NCI-H2227 (cell line): Measurements from ENCODE around the gene LRMDA.

Source experiments
- DNase-seq: peaks from one replicate; lab custom pipeline; 2025; ENCODE audit not compliant: unreplicated experiment; lab: John Stamatoyannopoulos, UW

Gene LRMDA

GRCh38 chr10:75884808-75885207 is 453.4 kb downstream of the LRMDA start:
- no peak for DNase-seq

DNA sequence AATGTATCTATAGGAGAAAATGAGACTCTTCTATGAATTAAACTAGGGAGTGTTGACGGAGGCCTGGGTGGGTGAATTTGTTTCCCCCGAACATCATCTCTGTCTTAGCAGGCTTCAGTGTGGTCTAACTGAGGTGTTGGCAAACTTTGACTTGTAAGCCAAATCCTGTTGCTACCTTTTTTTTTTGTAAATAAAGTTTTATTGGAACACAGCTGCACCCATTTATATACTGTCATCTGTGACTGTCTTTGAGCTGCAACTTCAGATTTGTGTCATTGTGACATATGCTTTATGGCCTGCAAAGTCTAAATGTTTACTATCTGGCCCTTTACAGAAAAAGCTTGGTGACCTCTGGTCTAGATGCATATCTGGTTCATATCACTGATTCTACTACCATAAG is 455.9 kb downstream of the LRMDA start:
- DNase-seq, result no peak

GRCh38 chr10:75887992-75888680 is 456.7 kb downstream of the LRMDA start:
- no peak for DNase-seq

DNA sequence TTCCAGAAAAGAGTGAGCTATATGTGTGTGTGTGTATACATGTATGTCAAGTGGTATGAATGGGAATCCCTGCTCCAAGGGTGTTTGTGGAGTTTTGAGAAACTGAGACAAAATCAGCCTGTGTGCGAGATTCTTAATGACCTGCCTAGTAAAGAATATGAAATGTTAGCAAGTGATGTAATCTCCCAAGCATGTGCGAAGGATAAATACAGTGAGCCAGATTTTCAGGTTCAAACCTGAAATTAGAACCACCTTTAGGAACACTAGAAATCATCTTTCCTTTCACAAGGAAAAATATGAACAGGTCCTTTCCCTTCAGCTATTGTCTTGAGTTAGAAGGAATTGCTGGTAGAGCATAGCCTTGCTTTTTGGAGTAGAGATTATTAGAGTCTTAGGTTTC is 457.6 kb downstream of the LRMDA start:
- no peak for DNase-seq

- DNase-seq, result no peak
These were observed 463.3 kb downstream of the LRMDA start for GRCh38 chr10:75894761-75895160.

DNA sequence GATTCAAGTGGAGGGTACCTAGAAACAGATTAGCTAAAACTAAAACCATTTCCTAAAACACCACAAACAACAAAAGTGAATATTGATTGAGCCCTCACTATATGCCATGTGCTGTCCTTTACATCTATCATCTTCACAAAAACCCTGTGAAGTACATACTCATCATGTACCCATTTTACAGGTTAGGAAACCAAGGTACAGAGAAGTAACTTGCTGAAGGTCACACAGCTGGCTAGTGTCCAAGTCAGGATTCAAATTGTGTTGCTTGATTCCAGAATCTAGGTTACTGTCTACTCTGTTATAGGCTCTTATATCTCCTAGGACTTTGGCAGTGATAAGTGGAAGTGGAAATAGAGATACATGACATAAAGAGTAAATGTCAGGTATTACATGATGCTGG is 463.8 kb downstream of the LRMDA start:
- DNase-seq, result no peak

DNA sequence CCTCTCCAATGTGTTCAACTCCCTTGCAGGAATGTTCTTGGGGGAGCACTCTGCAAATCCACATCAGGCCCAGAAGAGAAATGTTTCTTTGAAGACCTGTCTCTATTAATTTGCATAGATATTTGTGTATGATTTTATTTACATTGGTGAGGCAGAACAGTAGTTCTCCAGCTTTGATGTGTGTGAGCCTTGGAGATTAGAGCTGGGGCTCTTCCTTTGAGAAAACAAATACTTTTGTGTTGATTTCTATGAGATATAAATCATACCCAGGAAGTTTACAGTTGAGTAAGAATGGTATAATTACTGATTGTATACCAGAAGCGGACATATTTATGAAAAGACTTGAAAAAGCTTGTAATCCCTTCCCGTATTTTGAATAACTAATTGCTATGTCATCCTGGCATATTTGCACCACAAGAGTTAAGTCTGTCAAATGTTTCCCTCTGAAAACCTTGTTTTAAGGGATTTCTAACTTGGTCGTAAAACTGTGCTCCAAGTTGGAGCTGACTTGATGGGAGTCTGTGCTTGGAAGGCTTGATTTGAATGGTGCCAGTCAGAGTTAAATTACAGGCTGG is 468.5 kb downstream of the LRMDA start:
- no peak for DNase-seq

DNA sequence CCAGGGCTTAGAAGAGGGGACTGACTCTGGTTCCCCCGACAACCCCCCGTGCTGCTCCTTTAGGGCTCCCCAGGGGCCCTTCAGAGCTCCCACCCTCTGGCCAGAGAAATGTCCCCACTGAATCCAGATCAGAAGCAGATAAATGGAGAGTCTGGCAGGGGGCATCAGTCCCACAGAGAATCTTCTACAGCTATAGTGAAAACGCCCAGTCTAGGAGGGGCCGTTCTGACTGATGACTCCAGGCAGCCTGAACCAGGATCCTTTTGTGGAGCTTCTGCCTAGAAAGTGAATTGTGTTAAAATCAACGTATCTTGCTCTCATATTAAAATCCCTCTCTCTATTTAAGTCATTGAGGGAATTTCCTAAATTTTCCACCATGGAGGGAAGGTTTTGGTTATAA is 471.4 kb downstream of the LRMDA start:
- DNase-seq, result no peak

GRCh38 chr10:75904499-75905283 is 473.3 kb downstream of the LRMDA start:
- DNase-seq, result no peak

- DNase-seq, result no peak
These were observed 474.1 kb downstream of the LRMDA start for GRCh38 chr10:75905490-75905889.

GRCh38 chr10:75910032-75910431 is 478.6 kb downstream of the LRMDA start:
- DNase-seq, result no peak

GRCh38 chr10:75911426-75911825 is 480.0 kb downstream of the LRMDA start:
- DNase-seq, result no peak

DNA sequence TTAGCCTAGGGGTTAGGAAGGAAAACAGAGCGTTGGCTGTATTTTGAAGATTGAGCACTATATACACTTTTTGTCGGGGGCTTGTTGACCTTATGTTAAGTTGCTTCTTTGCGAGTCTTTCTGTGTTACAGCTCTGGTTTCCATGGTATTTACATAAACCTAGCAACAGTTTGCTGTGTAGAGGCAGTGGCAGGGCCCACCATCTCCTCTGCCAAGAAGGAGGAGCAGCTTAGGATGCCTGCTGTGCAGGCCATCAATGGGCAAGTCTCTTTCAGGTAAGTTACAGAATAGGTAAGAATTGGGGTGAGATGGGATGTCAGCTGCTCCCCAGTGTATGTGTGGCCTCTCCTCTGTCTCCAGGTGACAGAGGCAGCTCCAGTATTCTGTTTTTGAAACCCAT is 485.5 kb downstream of the LRMDA start:
- DNase-seq, result no peak

DNA sequence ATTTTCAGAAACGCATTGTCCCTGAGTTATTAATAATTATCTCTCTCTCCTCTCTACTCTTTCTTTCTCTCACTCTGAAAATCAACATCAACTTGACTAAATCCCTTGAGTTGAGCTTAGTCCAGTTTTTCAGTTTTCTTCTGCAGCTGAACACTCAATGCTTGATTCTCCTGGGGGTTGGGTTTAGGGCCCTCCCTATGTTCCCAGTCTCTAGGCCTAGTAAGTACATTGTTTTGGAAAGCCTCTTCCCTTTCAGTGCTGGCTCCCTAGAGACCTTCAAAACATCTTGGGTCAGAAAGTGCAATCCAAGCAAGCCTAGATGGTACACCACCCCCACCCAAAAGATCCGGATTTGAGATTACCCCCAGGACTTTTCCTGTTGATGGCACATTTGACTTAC is 488.5 kb downstream of the LRMDA start:
- no peak for DNase-seq

DNA sequence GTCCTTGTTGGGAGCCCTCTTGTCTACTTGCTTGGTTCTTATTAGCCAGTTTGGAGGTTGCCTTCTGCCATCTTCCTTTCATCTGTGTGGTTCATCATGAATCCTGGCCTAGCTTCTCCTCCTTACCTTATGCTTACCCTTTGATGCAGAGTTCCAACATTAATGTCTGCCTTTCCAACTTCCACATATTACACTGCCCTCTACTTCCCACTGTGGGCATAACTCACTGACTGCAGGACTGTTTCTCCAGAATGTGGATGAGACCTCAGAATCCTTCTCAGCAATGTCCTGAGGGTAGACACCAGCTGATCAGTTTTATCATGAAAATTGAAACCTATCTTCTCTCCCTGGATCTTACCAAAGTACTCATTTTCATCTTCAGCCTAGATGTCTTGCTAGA is 491.0 kb downstream of the LRMDA start:
- no peak for DNase-seq

DNA sequence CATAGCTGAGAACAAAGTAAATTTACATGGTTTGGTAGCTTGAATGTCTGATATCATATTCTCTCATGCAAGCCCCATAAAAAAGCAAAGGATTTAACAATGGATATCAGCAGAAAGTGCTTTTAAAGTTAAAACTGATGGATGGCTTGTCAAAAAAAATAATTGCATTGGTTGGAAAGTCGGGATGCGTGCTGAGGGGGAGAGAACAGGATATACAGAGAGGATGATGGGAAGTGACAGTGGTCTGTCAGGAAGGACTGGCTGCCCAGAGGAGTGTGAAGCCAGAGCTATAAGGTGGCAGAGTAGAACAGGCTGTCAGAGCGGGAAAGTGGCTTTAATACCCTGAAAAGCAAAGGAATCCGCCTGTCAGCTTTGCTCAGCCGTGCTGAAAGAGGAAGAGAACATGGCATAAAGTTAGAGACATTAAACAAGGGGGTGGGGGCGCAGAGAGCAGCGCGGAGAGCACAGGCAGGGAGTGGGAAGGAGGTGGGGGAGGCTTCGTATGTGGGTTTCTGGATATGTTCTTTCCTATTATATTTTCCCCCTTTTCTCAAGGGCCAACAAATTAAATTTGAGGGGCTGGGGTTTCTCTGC is 493.0 kb downstream of the LRMDA start:
- DNase-seq, result no peak

DNA sequence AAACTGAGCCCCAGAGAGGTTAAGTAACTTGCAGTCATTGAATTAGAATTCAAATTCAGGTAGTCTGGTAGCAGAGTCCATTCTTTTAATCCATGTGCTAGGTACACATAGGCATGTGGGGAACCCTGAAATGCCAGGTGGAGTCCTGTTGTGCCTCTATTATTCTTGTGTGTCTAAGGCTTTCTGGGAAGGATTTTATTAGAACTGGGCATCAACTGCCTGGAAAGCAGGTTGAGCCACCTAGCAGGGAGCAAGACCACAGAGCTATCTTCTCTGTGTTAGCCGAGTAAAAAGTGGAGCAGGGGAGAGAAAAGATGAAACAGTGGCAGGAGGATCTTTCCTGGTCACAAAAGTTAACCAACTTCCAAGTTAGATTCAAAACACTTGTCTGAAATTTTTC is 494.6 kb downstream of the LRMDA start:
- DNase-seq, result no peak

DNA sequence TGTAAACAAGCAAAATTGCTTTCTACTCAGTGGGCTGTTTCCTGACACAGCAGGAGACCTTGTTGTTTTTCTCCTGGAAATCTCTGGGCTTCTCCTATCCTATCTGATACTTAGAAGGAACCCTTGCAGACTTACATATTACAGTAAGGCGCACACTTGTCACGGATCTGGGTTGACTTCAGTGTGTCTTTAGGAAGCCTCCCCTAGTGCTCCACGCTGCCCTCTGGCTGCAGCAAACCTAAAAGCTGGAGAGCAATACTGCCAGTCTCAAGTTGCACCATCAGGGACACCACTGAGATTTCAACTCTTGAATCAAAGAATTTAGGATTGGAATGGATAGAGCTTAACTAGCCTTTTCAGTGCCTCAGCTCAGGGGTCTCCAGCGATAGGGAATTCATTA is 495.3 kb downstream of the LRMDA start:
- no peak for DNase-seq

- DNase-seq, result no peak
These were observed 496.8 kb downstream of the LRMDA start for GRCh38 chr10:75928231-75928630.

DNA sequence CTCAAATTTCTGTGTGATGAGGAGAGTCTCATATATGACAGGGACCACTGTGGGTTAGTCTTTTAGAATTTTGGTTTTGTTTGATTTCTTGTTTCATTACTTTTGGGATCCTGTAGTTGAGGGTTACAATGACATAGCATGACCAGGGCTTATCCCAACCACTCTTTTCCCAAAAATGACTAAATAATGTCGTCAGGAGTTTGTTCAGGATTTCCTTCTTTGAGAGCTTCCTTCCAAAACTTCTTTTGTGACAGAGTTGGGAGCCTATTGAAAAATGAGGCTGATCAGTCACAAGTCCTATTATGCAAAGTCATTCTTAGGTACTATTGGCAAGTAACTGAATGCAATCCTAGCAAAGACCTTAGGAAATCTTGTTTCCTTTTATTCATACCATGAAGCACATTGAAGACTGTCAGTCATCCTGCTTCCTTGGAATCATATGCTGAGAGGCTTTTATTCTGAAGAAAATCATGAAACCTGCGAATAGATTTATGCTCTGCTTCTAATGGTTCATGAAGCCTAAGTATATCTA is 498.3 kb downstream of the LRMDA start:
- no peak for DNase-seq

DNA sequence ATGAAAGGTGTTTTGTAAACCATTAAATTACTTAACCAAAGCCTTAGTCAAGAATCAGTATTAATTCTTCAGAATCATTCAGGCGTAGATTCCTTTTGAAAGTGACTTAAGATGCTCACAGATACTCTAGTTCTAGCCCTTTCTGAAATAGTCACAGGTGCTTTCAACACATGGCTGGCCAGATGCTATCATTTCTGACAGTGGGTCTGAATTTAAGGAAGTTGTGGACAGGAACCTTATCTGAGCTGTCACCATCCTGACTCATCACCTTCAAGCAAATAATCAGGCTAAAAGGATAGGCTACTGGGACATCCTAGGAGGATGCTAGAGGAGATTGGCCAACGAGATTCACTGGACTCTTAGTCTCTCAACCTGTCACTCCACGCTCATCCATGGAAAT is 501.5 kb downstream of the LRMDA start:
- no peak for DNase-seq

DNA sequence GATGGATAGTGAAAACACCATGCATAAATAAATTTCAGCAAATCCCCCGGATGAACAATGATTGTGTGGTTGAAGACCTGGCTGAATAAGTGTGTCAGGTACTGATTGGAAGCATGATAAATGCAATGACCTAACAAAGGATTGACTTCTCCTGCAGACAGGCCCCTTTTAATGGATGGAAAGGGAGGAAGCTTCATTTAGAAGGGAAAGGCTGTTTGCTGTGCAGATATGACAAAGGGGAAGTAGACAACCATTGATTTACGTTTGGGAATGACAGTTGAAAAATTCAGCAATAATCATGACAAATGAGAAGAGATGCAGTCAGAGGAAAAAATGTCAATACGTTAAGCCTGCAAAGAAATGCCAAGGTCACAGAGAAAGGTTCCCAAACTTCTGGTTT is 503.8 kb downstream of the LRMDA start:
- DNase-seq, result no peak
